HepG2 (cell line): ENCODE results near the gene SEMA4A.

Source experiments
- AHR ChIP-seq: IDR thresholded peaks from 2 replicates; pipeline ENCODE4 v1.6.1; 2018; ENCODE audit warnings: missing genetic modification reagents, missing compliant biosample characterization
- BCLAF1 ChIP-seq: fragments of 450-650 bp; IDR thresholded peaks from 2 replicates; pipeline ENCODE4 v1.6.1; 2017; ENCODE audit warnings: mild to moderate bottlenecking
- CTCF ChIP-seq: sonication (generic); formaldehyde crosslinking; IDR thresholded peaks from 2 replicates; pipeline ENCODE4 v1.5.0; 2020; ENCODE audit warnings: mild to moderate bottlenecking, missing genetic modification reagents, moderate library complexity
- FOXP4 ChIP-seq: sonication (generic); formaldehyde crosslinking; IDR thresholded peaks from 2 replicates; pipeline ENCODE4 v1.4.0; 2020; ENCODE audit warnings: missing genetic modification reagents
- GABPA ChIP-seq, 2 experiments: IDR thresholded peaks; 2 replicates each; pipeline ENCODE4 v1.6.1; 2011 to 2016; ENCODE audit warnings: low read depth in 2 of 2, low read length in 1 of 2, missing biosample characterization in 1 of 2, missing genetic modification characterization in 1 of 2
- RERE ChIP-seq: IDR thresholded peaks from 2 replicates; pipeline ENCODE4 v1.6.1; 2016; ENCODE audit warnings: low read depth, missing genetic modification reagents, missing compliant biosample characterization
- RFX5 ChIP-seq: IDR thresholded peaks from 2 replicates; pipeline ENCODE4 v1.6.1; 2011; ENCODE audit warnings: low read depth, low read length, improper control_type of control experiment
- SALL2 ChIP-seq: sonication (generic); formaldehyde crosslinking; IDR thresholded peaks from 2 replicates; pipeline ENCODE4 v1.8.1; 2023; ENCODE audit warnings: mild to moderate bottlenecking, missing genetic modification reagents, inconsistent platforms
- TARDBP ChIP-seq: sonication (generic); formaldehyde crosslinking; IDR thresholded peaks from 2 replicates; pipeline ENCODE4 v1.8.0; 2022; ENCODE audit warnings: mild to moderate bottlenecking, missing genetic modification reagents
- ZFX ChIP-seq: sonication (generic); formaldehyde crosslinking; IDR thresholded peaks from 2 replicates; pipeline ENCODE4 v1.4.0; 2020; ENCODE audit warnings: mild to moderate bottlenecking, low read depth, missing genetic modification reagents, moderate library complexity
- ZNF282 ChIP-seq: fragments of 450-650 bp; IDR thresholded peaks from 2 replicates; pipeline ENCODE4 v1.6.1; 2018; ENCODE audit not compliant: partially characterized antibody
- ZNF350 ChIP-seq: sonication (generic); formaldehyde crosslinking; IDR thresholded peaks from 2 replicates; pipeline ENCODE4 v1.4.0; 2020; ENCODE audit warnings: mild to moderate bottlenecking, low read depth, missing genetic modification reagents, borderline replicate concordance
- ZNF724P ChIP-seq: sonication (generic); formaldehyde crosslinking; IDR thresholded peaks from 2 replicates; pipeline ENCODE4 v1.8.0; 2022; ENCODE audit warnings: missing genetic modification reagents, borderline replicate concordance

- no peak for TF ChIP-seq BCLAF1
- TF ChIP-seq CTCF (CRISPR knock-in tag): no peak
- TF ChIP-seq SALL2: no peak
- TF ChIP-seq ZFX (CRISPR knock-in tag): no peak
- no peak for TF ChIP-seq RFX5
- no peak for TF ChIP-seq RERE (CRISPR knock-in tag)
- no peak for TF ChIP-seq ZNF282
- no peak for TF ChIP-seq GABPA (IDR thresholded peaks at IDR 0.05; ENCODE audit: low read depth, low read length)
- no peak for TF ChIP-seq GABPA (CRISPR knock-in tag; IDR thresholded peaks at IDR 0.05; ENCODE audit: low read depth)
- TF ChIP-seq FOXP4: no peak
- TF ChIP-seq AHR: no peak
- no peak for TF ChIP-seq ZNF350
- TF ChIP-seq ZNF724P (CRISPR knock-in tag): no peak
- no peak for TF ChIP-seq TARDBP (CRISPR knock-in tag)
These were observed 58.7 kb downstream of the SEMA4A start for GRCh38 chr1:156212130-156212529.
